ENCODE data around the gene NHLH1. TPM values are rescaled to one million over a fixed set of nuclear protein-coding genes. Genes with fewer than 3 reads are reported as not detected.

The NHLH1 gene
- total and polyA plus RNA-seq, 2 donors (not counting 1 experiment from before 2014, with no cell fraction given), result 0.27 to 0.39 TPM

DNA sequence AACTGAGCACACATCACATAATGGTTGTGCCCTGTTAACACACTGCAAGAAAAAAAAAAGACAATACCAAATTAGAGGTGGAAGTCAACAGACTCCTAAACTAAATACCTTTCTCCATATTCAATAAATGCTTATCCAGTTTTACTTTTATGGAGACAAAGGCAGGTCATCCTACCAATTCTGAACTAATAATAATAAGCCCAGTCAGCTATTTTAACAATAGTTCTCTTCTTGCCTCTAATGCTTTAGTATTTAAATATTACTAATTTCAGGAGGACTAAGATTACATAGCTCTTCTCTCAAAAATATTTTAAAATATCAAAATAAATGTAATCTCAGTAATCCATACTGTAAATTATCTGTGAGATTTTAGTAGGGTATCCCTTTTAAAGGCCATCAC, 34.4 kb upstream of the NHLH1 start:
- H3K27me3 Mint-ChIP-seq, result no peaks in the 10 kb centered on the region

DNA sequence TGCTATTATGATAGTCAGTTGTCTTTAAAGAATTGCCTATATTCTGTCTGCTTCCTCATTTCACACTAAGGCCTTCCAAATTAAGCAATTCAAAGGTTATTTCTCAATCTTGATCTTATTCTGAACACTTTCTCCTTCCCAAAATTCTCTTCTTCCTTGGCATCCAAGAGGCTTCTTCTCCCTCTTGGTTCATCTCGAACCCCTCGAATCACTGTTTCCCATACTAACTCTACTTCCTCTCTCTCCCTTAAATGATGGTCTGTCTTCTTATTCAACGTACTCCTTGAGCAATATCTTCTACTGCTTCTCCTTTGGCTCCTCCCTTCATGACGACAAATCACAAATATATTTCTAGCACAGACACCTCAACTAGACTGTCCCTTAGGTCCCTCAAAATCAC, 28.3 kb upstream of the NHLH1 start:
- Histone ChIP-seq H3K27me3 (replicated peaks in 1 of 4; ENCODE audit: control extremely low read depth in 1 of 4, control insufficient read depth in 3 of 4, insufficient read depth in 4 of 4, low read length in 3 of 4) (no peaks in the 10 kb centered on the region), H3K79me2 (ENCODE audit: control insufficient read depth, insufficient read depth, low read length) (peaks cover 53% of the 10 kb centered on the region), H3K4me2 (replicated peaks; ENCODE audit: low read depth, low read length, poor library complexity, severe bottlenecking) (no peak overlapping the region), H3K9ac (ENCODE audit: low read length) (no peak overlapping the region), H3K27ac (ENCODE audit: low read length in 2 of 2) (peak overlapping the region in 1 of 2 donors; percentile 41), H2AFZ (ENCODE audit: insufficient read depth, low read depth, low read length, poor library complexity, severe bottlenecking) (no peak overlapping the region), H3K4me3 (ENCODE audit: control extremely low read depth in 1 of 5, extremely low read depth in 1 of 5, insufficient read depth in 1 of 5, low read depth in 2 of 5, low read length in 4 of 5) (no peak overlapping the region), H3K9me3 (ENCODE audit: control extremely low read depth in 1 of 3, control insufficient read depth in 2 of 3, insufficient read depth in 1 of 3, low read length in 2 of 3) (no peaks in the 10 kb centered on the region), H3K4me1 (ENCODE audit: control insufficient read depth in 2 of 2, insufficient read depth in 2 of 2, low read length in 2 of 2) (peaks cover 10 to 21% of the 10 kb centered on the region in 2 donors), H3K36me3 (replicated peaks in 1 of 2; ENCODE audit: control extremely low read depth in 1 of 2, control insufficient read depth in 1 of 2, extremely low read depth in 1 of 2, insufficient read depth in 2 of 2, low read length in 1 of 2) (peaks cover 7 to 52% of the 10 kb centered on the region in 2 experiments), H4K20me1 (ENCODE audit: control insufficient read depth, insufficient read depth, low read length, poor library complexity, severe bottlenecking) (no peaks in the 10 kb centered on the region)
- Mint-ChIP-seq H3K27me3 (no peaks in the 10 kb centered on the region), H3K9me3 (ENCODE audit: insufficient read depth) (no peaks in the 10 kb centered on the region), H3K4me1 (peaks cover 36% of the 10 kb centered on the region), H3K27ac (no peak overlapping the region), H3K4me3 (no peak overlapping the region)
- 94% methylated on average over 4 of the region's 4 CpGs for WGBS (ENCODE audit: insufficient coverage)
- DNase-seq (no peak), ATAC-seq (ENCODE audit: low read depth) (no peak)
- ChIA-PET CTCF (interaction anchor here (1.0 to 2.4 kb wide), 4 partner anchors 14 to 87 kb away, joined by 3 to 8 read pairs (median 5); no protein-coding TSS in a partner anchor), POLR2A (no interaction called here)
- intact Hi-C loops (cut with micrococcal nuclease), result no loop called here
- TF ChIP-seq EZH2 (IDR thresholded peaks at IDR 0.05; ENCODE audit: borderline replicate concordance, insufficient read depth, low read depth, low read length, poor library complexity, severe bottlenecking) (no peak), CTCF (IDR thresholded peaks at IDR 0.05) (no peak)

More for the DNA sequence above, 34.4 kb upstream of the NHLH1 start:
- H3K4me2 ChIP-seq (replicated peaks; ENCODE audit: low read depth, low read length, poor library complexity, severe bottlenecking), result no peak overlapping the region
- H4K20me1 ChIP-seq (ENCODE audit: control insufficient read depth, insufficient read depth, low read length, poor library complexity, severe bottlenecking), result no peaks in the 10 kb centered on the region
- intact Hi-C loops (cut with micrococcal nuclease), result no loop called here
- H3K4me1 ChIP-seq (ENCODE audit: control insufficient read depth in 2 of 2, insufficient read depth in 2 of 2, low read length in 2 of 2), result no peaks in the 10 kb centered on the region
- CTCF ChIA-PET, result interaction anchor here (0.7 to 3.5 kb wide), 4 partner anchors 9 to 275 kb away, joined by 3 to 18 read pairs (median 6); no protein-coding TSS in a partner anchor
- TF ChIP-seq CTCF (IDR thresholded peaks at IDR 0.05), result no peak
- TF ChIP-seq EZH2 (IDR thresholded peaks at IDR 0.05; ENCODE audit: borderline replicate concordance, insufficient read depth, low read depth, low read length, poor library complexity, severe bottlenecking), result no peak
- no peaks in the 10 kb centered on the region for H3K9me3 ChIP-seq (ENCODE audit: control extremely low read depth in 1 of 3, control insufficient read depth in 2 of 3, insufficient read depth in 1 of 3, low read length in 2 of 3)
- no peaks in the 10 kb centered on the region for H3K4me1 Mint-ChIP-seq
- no peak for DNase-seq
- no peak overlapping the region for H3K9ac ChIP-seq (ENCODE audit: low read length)
- H3K4me3 ChIP-seq (ENCODE audit: control extremely low read depth in 1 of 5, extremely low read depth in 1 of 5, insufficient read depth in 1 of 5, low read depth in 2 of 5, low read length in 4 of 5), result no peak overlapping the region
- no peak overlapping the region for H3K27ac ChIP-seq (ENCODE audit: low read length in 2 of 2)
- POLR2A ChIA-PET, result interaction anchor here (0.6 kb wide), 1 partner anchor 17 kb away, joined by 3 read pairs; no protein-coding TSS in a partner anchor
- H3K27ac Mint-ChIP-seq, result no peak overlapping the region
- peaks cover 8 to 87% of the 10 kb centered on the region in 2 experiments for H3K36me3 ChIP-seq (replicated peaks in 1 of 2; ENCODE audit: control extremely low read depth in 1 of 2, control insufficient read depth in 1 of 2, extremely low read depth in 1 of 2, insufficient read depth in 2 of 2, low read length in 1 of 2)
- no peaks in the 10 kb centered on the region for H3K9me3 Mint-ChIP-seq (ENCODE audit: insufficient read depth)
- no peak overlapping the region for H3K4me3 Mint-ChIP-seq
- no peak for ATAC-seq (ENCODE audit: low read depth)
- H3K27me3 ChIP-seq (replicated peaks in 1 of 4; ENCODE audit: control extremely low read depth in 1 of 4, control insufficient read depth in 3 of 4, insufficient read depth in 4 of 4, low read length in 3 of 4), result no peaks in the 10 kb centered on the region
- no peaks in the 10 kb centered on the region for H3K79me2 ChIP-seq (ENCODE audit: control insufficient read depth, insufficient read depth, low read length)
- H2AFZ ChIP-seq (ENCODE audit: insufficient read depth, low read depth, low read length, poor library complexity, severe bottlenecking), result no peak overlapping the region

Measured in B cell (primary cell).